Progenitor cell of endocrine pancreas (in vitro differentiated cells): ENCODE measurements around the gene APPL2. TPM values are rescaled to one million over a fixed set of nuclear protein-coding genes. Genes with fewer than 3 reads are reported as not detected.

Experiments
- DNase-seq: peaks from one replicate; pipeline ENCODE4 v3.0.0; 2021; ENCODE audit warnings: low spot score; ENCODE audit not compliant: unreplicated experiment
- H3K27ac Mint-ChIP-seq: 2 replicates; pipeline ENCODE4 v1.8.0; 2021; ENCODE audit warnings: mild to moderate bottlenecking, moderate library complexity, mixed read lengths
- H3K27me3 Mint-ChIP-seq: 2 replicates; pipeline ENCODE4 v1.8.0; 2021; ENCODE audit warnings: mixed read lengths
- H3K36me3 Mint-ChIP-seq: 2 replicates; pipeline ENCODE4 v1.8.0; 2022; ENCODE audit warnings: mixed read lengths; ENCODE audit not compliant: insufficient read depth
- H3K4me1 Mint-ChIP-seq: 2 replicates; pipeline ENCODE4 v1.8.0; 2021; ENCODE audit warnings: low read depth, mixed read lengths
- H3K4me3 Mint-ChIP-seq: 2 replicates; pipeline ENCODE4 v1.8.0; 2021; ENCODE audit warnings: low read depth, mild to moderate bottlenecking, moderate library complexity, mixed read lengths
- H3K9me3 Mint-ChIP-seq: 2 replicates; pipeline ENCODE4 v1.8.0; 2021; ENCODE audit warnings: low read depth, mixed read lengths
- total RNA-seq: library from RNA; stranded (reverse); gene quantifications from 2 replicates; pipeline ENCODE4 v1.2.1, GENCODE V29; 2021
- TF ChIP-seq, protein P1 (sequence below): fragments of 200-600 bp; sonication (generic); IDR thresholded peaks from one replicate; pipeline ENCODE4 v1.5.0; 2021; ENCODE audit warnings: antibody characterized with exemption, mild to moderate bottlenecking; ENCODE audit not compliant: unreplicated experiment

Gene APPL2
- total RNA-seq, 1 donor from 2014 or later: 159 TPM

DNA sequence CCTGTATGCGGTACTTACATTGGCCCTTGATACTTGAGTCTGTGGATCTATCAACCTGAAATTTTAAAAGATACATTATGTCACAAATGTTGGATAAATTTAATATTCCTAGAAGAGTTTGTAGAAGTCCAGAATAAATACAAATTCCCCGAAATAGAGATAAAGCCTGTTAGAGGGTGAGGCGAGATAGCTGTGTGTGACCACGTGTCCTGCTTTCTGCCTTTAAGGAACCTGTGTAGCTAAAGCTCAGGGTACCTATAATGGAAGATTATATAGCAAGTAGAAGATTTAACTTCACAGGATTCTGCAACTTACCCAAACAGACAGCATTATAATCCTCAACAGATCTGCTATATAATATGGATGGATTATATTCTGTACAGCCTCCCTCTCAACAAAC is 58.8 kb downstream of the APPL2 start:
- no peak for DNase-seq
- H3K4me1 Mint-ChIP-seq: peaks cover 2% of the 10 kb centered on the region
- H3K36me3 Mint-ChIP-seq: peaks cover 58% of the 10 kb centered on the region
- H3K27ac Mint-ChIP-seq: peak overlapping the region; percentile 44
- peaks cover 16% of the 10 kb centered on the region for H3K9me3 Mint-ChIP-seq
- H3K4me3 Mint-ChIP-seq: no peak overlapping the region
- no peaks in the 10 kb centered on the region for H3K27me3 Mint-ChIP-seq
- TF ChIP-seq, protein P1, sequence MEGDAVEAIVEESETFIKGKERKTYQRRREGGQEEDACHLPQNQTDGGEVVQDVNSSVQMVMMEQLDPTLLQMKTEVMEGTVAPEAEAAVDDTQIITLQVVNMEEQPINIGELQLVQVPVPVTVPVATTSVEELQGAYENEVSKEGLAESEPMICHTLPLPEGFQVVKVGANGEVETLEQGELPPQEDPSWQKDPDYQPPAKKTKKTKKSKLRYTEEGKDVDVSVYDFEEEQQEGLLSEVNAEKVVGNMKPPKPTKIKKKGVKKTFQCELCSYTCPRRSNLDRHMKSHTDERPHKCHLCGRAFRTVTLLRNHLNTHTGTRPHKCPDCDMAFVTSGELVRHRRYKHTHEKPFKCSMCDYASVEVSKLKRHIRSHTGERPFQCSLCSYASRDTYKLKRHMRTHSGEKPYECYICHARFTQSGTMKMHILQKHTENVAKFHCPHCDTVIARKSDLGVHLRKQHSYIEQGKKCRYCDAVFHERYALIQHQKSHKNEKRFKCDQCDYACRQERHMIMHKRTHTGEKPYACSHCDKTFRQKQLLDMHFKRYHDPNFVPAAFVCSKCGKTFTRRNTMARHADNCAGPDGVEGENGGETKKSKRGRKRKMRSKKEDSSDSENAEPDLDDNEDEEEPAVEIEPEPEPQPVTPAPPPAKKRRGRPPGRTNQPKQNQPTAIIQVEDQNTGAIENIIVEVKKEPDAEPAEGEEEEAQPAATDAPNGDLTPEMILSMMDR: no peak

DNA sequence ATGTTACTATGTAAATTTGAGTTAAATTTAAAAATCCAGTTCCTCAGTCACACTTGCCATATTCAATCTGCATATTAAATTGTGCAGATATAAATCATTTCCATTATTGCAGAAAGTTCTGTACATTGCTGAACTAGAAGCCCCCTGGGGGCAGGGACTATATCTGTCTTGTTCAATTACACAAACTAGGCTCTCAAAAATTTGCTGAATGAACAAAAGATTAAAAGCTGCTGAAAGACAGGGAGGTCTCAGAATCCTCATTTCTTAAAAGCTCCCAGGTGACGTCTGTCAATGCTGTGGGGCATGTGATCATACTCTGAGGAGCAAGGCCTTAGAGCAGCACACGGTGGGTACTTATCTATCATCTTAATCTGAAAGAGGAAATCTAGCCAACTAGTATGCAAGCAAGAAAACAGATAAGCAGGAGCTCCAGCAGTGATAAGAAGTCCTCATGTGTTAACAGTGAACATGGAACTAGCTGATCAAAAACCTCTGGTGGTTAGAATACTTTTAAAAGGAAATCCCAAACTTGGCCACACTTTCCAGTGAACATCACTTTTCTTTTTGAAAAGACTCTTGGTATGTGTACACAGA is 60.5 kb downstream of the APPL2 start:
- Mint-ChIP-seq H3K36me3 (peaks cover 42% of the 10 kb centered on the region), H3K27me3 (no peaks in the 10 kb centered on the region), H3K27ac (peak overlapping the region; percentile 60), H3K4me1 (peaks cover 4% of the 10 kb centered on the region), H3K9me3 (peaks cover 8% of the 10 kb centered on the region), H3K4me3 (no peak overlapping the region)
- TF ChIP-seq, protein P1: no peak
- no peak for DNase-seq

DNA sequence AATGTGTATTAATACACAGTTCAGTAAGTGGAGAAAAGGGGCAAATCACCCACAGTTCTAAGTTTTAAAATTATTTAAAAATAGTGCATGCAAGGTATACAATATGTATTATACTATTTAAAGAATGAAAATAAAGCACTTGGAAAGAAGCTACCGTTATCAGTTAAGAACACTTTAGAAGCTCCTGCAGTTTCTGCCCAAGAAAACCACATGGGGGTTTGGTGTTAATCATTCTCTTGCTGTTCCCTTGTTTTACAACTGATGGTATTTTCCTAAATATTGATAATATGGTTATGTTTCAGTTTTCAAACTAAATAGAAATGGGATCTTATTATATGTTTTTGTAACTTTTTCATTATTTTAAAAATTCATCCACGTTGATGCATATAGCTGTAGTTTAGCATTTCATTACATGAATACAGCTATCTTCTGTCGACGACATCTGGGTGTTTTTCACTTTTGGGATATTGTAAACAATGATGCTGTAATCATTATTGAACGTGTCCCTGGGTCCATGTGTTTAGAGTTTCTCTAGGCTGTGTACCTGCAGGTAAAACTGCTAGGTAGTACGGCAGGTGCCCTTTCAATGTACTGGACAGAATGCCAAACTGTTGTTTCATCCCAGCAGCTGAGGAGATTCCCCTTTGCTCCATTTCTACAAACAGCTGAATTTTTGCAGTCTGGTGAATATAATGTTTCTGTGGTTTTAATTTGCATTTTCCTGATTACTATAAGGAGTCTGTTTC is 64.1 kb downstream of the APPL2 start:
- Mint-ChIP-seq H3K4me1 (peaks cover 5% of the 10 kb centered on the region), H3K36me3 (peaks cover 25% of the 10 kb centered on the region), H3K27me3 (no peaks in the 10 kb centered on the region), H3K4me3 (no peak overlapping the region), H3K27ac (peak overlapping the region; percentile 80), H3K9me3 (no peaks in the 10 kb centered on the region)
- no peak for DNase-seq
- TF ChIP-seq, protein P1: no peak

DNA sequence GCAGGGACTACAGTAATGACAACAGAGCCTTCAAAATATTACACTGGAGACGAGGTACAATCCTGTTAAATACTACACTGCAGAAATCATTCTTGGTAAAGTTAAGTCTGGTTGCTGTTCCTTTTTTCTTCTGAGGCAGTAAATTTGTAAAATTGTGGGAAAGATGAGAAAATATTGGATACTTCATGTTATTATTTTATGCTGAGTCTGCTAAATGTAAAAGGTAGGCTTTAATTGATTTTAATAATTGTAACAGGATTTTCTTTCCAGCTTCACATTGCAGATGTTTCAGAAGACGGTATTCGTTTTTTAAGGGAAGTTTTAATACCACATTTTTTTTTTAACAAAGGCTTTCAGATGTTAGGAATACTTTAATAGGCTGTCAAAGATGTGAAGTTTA is 65.8 kb downstream of the APPL2 start:
- TF ChIP-seq, protein P1: no peak
- H3K9me3 Mint-ChIP-seq: no peaks in the 10 kb centered on the region
- peaks cover 11% of the 10 kb centered on the region for H3K36me3 Mint-ChIP-seq
- DNase-seq: no peak
- H3K27ac Mint-ChIP-seq: no peak overlapping the region
- peaks cover 5% of the 10 kb centered on the region for H3K4me1 Mint-ChIP-seq
- H3K27me3 Mint-ChIP-seq: no peaks in the 10 kb centered on the region
- H3K4me3 Mint-ChIP-seq: no peak overlapping the region

DNA sequence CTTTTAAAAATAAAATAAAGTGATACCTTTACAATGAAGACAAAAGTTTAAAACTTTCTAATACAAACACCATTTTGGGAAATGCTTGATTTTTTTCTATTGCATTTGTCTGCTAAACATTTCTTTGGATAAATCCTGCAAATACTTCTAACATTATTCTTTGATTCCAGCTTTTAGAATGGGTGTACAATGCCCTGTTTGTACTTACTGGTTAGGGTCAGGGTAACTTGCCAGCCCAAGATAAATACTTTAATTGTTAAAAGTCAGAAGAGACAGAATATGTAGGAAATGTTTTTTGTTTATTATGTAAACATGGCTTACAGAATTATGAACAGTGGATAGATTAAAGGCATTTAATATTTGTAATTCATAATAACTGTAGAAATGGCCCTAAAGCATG is 68.0 kb downstream of the APPL2 start:
- no peak overlapping the region for H3K27ac Mint-ChIP-seq
- no peaks in the 10 kb centered on the region for H3K27me3 Mint-ChIP-seq
- no peak for DNase-seq
- peaks cover 18% of the 10 kb centered on the region for H3K36me3 Mint-ChIP-seq
- H3K4me3 Mint-ChIP-seq: no peak overlapping the region
- peaks cover 9% of the 10 kb centered on the region for H3K4me1 Mint-ChIP-seq
- H3K9me3 Mint-ChIP-seq: no peaks in the 10 kb centered on the region
- TF ChIP-seq, protein P1: no peak
